Activated CD4-positive, CD25-positive, alpha-beta regulatory T cell (primary cell): ENCODE results near the gene RGL1.
"Not testable (repeated sequence)": the region's sequence is repeated elsewhere in the genome, so short reads cannot be mapped to it uniquely, and the experiment has no call there.

Experiments
- DNase-seq, 4 experiments: peaks; one replicate each; lab custom pipeline; 2025; lab: John Stamatoyannopoulos, UW

RGL1 gene

GRCh38 chr1:183785921-183786320 is 19.0 kb upstream of the RGL1 start:
- DNase-seq, result not testable (repeated sequence)

- DNase-seq, result no peak
Observed at GRCh38 chr1:183787704-183788103, 17.2 kb upstream of the RGL1 start.

DNA sequence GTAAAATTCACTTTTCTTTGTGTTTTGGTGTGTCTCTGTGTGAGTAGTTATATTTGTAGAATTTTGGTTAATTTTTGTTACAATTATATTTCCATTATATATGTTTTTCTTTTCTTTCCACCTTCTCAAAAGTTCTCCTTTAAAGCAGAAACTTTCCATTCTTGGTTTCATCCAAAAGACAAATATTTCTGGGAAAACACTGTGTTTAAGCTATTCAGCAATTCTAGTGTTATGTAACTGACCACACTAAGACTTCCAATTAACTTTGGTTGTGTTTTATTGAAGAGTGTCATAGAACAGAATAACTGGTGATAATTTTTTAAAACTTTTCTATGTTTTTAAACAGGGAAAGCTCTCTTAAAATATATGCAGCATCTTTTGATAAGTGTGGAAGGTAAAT is 13.6 kb upstream of the RGL1 start:
- no peak for DNase-seq

DNA sequence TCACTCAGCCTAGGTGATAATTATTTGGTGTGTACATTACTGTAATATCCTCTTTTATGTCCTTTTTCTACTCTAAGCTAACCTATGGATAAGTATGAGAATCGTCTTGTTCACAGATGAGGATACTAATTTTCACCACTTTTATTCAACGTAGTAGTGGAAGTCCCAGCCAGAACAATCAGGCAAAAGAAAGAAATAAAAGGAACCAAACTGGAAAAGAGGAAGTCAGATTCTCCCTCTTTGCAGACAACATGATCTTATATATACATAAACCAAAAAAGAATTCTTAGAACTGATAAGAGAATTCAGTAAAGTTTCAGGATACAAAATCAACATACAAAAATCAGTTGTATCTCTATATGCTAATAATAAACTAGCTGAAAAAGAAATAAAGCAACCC is 12.6 kb upstream of the RGL1 start:
- no peak for DNase-seq

GRCh38 chr1:183794088-183794487 is 10.8 kb upstream of the RGL1 start:
- no peak for DNase-seq

GRCh38 chr1:183800449-183800848 is 4.5 kb upstream of the RGL1 start:
- no peak for DNase-seq

DNA sequence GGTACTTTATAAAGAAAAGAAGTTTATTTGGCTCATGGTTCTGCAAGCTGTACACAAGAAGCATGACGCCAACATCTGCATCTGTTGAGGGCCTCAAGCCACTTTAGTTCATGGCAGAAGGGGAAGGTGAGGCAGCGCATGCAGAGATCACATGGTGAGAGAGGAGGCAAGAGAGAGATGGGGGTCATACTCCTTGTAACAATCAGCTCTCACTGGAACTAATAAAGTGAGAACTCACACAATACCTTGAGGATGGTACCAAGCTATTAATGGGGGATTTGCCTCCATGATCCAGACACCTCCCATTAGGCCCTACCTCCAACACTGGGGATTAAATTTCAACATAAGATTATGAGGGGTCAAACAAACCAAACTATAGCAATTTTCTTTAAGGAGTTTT is 3.3 kb upstream of the RGL1 start:
- DNase-seq, result no peak

DNA sequence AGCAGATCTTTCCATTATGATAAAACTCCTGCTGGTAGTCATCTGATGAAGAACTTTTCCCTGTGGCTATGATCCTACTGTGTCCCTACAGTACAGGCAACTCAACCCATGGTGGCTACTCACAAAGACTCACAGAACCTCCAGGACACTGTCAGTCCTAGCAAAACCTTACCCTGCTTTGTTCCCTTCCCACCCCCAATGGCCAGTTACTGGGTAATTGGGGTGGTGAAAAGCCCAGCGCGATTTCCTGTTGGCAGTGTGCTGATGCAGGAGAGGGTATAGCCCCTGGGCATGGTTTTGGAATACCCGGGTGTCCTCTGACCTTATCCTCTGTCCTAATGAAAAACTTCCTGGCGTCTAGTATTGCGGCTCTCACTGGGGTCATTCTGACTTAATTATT is 533 bp upstream of the RGL1 start:
- no peak for DNase-seq

- no peak for DNase-seq
Observed at GRCh38 chr1:183806125-183806524, 1.2 kb downstream of the RGL1 start.

- DNase-seq, result no peak
Observed at GRCh38 chr1:183806675-183807074, 1.8 kb downstream of the RGL1 start.

GRCh38 chr1:183807549-183808168 is 2.7 kb downstream of the RGL1 start:
- DNase-seq, result no peak

DNA sequence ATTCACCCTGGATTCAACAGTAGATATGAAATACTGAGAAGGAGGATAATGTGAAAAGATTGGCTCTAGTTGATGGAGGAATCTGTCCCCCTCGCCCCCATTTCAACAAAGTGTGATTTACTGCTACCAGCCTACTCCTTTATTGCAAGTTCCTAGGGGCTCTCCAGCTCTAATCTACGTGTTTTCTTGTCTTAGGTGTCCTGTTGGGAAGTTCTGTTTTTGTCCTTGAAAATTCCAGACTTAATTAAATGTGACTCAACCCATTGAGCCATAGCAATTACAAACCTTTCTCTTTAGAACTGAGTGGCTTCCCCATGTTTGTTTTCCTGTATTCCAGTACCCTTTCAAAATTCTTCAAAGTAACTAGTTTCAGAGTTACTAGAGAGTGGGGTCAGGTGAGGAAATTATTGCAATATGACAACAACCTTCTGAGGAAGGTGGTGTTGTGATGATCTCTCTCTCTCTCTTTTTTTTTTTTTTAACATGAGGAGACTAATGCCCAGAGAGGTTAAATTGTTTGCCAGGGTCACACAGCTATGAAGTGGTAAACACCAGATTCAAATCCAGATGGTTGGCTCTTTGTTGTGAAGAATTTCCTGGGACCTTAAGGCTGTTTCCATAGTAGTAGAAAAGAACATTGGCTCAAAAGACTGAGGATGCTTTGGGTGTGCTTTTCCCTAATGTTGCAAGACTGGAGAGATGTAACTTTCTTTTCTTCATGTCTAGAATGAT is 3.5 kb downstream of the RGL1 start:
- DNase-seq, result no peak

DNA sequence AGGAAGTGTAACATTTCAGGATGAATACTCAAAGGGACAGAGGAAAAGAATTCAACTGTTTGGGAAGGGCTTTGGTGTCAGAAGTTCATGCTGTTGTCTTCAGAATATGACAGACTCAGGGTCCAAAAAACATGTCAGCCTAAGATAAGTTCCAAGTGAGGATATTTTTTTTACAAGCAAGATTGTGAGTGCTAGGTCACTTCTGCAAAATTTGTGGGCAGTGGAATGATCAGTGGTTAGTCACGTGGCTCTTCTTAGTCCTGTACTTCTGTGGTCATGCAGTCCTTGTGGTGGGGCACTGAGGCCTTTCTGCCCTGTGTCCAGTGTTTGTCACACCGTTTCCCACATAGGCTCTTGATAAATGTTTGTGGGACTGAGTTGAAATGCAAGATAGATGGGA is 5.2 kb downstream of the RGL1 start:
- no peak for DNase-seq

- no peak for DNase-seq
Observed at GRCh38 chr1:183810756-183811544, 6.0 kb downstream of the RGL1 start.

DNA sequence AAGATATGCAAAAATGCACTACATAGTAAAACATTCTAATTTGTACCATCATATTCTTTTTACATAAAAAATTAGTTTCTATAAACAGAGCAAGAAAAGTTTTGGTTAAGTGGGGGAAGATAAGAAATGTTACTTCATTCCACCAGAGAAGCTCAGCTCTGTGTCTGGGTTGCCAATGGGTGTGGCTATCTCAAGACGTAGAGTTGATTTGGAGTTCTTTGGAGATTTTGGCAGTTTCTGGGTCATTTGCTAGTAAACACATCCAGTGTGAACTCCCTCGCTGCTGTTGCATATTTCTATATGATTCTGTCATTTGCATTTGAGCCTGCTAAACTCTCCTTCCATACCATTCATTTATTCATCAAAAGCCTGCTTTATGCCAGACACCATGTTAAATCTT is 7.2 kb downstream of the RGL1 start:
- no peak for DNase-seq

DNA sequence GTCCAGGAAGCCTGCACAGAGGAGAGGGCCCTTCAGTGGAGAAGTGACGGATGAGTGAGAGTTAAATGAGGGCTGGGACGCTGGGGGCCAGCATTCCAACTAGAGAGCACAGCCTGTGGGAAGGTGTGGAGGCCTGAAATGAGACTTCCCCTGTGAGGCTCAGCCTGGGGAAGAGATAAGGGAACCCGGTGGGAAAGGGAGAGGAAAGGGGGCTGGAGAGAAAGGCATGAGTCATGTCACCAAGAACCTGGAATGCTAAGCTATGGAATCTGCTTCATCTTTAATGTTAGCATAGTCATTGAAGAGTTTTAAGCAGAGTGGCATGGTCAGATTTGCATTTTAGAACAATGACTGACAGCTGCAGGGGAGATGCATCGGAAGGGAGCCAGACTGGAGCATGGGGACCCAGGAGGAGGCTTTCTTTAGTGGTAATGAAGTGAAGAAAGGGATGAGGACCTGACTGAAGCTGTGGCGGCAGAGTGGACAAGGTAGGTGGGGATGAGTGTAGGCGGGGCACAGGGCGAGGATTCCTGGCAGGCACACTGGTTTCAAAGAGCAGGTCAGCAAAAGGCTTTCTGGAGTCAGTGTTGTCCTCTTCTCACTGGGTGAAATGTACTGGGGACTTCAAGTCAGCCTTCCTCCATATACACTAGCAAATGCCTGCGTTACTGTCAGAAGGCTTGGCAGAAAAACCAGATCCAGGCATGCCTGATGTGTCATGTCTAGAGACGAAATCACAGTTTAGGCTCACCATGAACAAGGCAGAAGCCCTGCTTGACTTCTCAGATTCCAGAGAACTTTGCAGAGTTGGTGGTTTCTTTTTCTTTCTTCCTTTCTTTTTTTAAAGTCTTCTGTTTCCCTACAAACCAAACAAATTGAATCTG is 8.0 kb downstream of the RGL1 start:
- no peak for DNase-seq

DNA sequence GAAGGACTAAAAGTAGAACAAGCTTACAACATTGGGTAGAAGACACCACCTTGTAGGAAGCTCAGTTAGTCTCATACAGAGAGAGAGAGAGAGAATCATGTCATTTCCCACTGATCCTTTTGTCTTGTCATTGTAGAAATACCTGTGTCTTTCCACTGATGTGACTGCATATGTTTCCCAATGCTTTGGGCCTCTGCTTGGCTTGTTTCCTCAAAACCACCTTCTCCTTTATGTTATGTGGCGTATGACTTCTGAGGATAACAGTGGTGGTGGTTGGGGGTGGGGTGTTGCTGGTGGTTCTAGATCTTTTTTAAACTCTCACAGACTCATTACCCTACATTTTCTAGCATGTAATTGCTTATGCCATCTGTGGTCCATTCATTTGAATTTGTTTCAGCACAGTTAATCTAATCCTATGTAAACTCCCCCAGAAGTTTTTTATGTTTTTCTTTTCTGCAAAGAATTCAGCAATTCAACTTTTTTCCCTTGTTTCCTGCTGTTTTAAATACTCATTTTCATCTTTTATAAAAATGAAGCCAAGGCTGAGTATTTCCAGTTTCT is 9.3 kb downstream of the RGL1 start:
- DNase-seq, result no peak

DNA sequence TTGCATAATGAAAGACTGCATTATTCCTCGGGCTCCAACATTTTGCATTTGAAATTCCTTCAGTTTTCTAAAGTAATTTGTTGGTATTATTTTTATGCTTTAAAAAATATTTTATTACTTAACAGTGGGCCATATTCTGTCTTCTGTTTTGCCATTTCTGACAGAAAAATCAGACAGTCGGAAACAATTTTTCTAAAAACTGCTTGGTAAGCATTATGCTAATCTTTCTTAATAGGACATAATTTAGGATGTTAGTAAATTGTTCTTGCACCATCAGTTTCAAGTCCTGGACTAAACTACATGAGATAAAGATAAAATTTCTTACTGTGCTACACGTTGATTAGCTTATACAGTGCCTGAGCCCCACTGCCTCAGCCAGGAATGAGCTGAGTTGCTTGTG is 11.2 kb downstream of the RGL1 start:
- DNase-seq, result no peak

GRCh38 chr1:183817576-183818288 is 12.8 kb downstream of the RGL1 start:
- no peak for DNase-seq

DNA sequence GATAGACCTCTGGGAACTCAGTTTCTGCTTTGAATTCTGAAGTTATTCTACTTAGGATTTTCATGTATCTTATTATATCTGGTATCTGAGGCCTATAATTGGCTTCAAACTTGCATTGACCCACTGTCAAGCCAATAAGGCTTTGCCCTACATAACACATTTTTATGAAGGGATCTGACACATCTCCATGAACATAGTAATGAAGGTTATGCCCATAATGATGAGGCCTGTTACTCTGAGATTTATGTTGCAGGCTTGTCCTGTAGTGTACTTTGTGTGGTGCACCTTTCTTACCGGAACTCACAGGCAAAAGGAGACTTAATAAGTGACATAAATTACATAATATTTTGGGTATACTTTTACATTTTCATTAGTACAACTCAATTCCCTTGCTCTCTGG is 14.1 kb downstream of the RGL1 start:
- DNase-seq, result no peak

- no peak for DNase-seq
Observed at GRCh38 chr1:183821309-183821888, 16.5 kb downstream of the RGL1 start.
